HG03060 (cell line): ENCODE data around the gene SYNPO2.

Source experiments
- ATAC-seq: cut with Tn5 transposase; IDR thresholded peaks from one replicate; pipeline ENCODE4 v1.9.1; 2021; ENCODE audit warnings: low read depth, moderate number of reproducible peaks; ENCODE audit not compliant: unreplicated experiment

The SYNPO2 gene

DNA sequence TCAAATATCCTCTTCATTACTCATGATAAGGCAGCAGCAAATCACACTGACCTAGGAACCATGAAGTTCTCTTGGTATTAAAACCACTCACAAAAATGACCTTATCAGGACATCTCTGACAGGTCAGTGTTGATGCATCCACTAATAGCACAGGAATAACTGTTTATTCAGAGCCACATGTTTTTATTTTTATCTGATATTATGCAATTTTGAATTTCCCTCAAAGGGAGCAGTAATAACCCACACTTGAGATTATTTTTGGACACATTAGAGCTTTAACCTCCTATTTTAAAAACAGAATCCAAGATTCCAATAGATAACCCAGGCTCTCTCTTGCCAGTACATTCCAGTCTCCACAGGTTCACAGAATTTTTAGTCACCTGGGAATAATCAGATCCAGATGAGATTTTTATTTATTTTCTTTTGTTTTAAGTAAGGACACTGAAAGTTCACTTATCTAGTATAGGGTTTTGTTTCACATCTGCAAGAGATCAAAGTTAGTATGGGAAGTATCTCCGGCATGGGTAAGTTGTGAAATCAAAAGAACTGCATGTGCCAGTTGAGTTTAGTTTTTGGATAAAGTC, 210.7 kb downstream of the SYNPO2 start:
- no peak for ATAC-seq

- no peak for ATAC-seq
Measured at GRCh38 chr4:119100655-119101054, 212.0 kb downstream of the SYNPO2 start.

DNA sequence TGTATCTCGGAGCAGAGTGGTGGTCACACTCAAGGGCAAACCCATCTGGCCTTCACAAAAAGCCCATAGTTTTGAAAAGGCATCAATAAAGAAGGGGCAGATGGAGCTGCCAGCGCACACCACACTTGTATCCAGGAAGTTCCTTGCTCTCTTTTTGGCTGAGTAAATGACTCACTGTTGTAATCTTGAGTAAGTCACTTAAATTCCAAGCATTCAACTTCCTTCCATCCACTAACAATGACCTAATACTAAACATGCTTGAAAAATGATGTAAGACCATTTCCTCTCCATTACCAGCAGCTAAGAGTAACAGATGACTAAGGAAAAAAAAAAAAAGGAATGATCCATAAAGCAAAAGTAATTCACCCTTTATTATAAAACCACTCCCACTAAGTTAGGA, 214.6 kb downstream of the SYNPO2 start:
- no peak for ATAC-seq

DNA sequence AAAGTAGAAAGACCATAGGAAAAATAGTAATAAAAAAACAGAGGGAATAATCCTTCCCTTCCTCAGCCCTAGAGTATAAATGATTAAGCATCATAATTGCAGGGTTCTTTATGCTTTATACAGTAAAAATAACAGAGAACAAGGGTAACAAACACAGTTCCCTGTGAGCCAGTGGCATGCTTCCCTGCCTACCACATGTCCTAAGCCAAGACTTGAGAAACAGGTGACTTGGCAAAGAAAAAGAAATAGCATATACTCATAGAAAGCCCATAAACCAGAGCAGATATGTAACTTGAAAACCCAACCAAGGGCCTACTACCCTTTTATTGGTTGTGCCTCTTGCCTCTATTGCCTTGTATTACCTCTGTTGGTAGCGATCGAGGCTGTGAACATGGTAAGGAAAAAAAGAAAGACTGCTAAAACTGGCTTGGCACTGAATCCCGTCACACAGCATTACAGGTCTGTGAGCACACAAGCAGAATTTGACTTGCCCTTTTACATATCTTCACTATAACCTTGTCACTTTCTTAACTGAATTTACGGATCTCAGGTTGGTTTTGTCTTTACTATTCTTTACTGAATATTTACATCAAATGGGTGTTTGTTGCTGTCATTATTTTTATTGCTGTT, 216.1 kb downstream of the SYNPO2 start:
- no peak for ATAC-seq

- ATAC-seq = no peak
Measured at GRCh38 chr4:119105605-119106004, 217.0 kb downstream of the SYNPO2 start.

GRCh38 chr4:119106036-119107000, 217.7 kb downstream of the SYNPO2 start:
- no peak for ATAC-seq

DNA sequence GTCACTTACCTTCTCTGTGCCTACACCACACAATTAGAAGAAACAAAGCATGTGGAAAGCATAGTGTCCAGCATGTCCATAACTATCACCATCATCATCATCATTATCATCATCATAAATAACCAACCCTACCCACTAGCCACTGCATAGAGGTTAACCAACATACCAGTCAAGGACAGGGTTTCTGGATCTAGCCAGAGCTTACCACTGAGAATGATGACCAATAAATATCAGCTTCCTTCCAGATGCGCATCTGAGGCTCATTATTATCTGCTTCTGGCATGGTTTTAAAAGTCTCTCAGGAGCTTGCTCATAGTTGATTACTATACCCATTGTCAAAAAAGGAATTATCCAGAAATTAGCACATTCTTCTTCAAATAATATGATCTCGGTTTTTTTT, 221.5 kb downstream of the SYNPO2 start:
- ATAC-seq = no peak
